Smooth muscle cell of the brain vasculature (primary cell): ENCODE measurements around the gene KIF1A.
"Not testable (repeated sequence)": the region's sequence is repeated elsewhere in the genome, so short reads cannot be mapped to it uniquely, and the experiment has no call there.

Experiments used
- DNase-seq: peaks from one replicate; pipeline ENCODE4 v3.0.0-alpha.2; 2012; ENCODE audit warnings: low read depth, low spot score

Gene KIF1A

GRCh38 chr2:240704651-240705050, 115.4 kb downstream of the KIF1A start:
- DNase-seq = no peak

GRCh38 chr2:240703417-240704341, 116.3 kb downstream of the KIF1A start:
- no peak for DNase-seq

- no peak for DNase-seq
Observed at GRCh38 chr2:240702640-240703011, 117.4 kb downstream of the KIF1A start.

- no peak for DNase-seq
Observed at GRCh38 chr2:240701736-240702639, 118.0 kb downstream of the KIF1A start.

GRCh38 chr2:240701091-240701735, 118.8 kb downstream of the KIF1A start:
- no peak for DNase-seq

- DNase-seq = not testable (repeated sequence)
Observed at GRCh38 chr2:240700616-240701015, 119.4 kb downstream of the KIF1A start.

- DNase-seq = not testable (repeated sequence)
Observed at GRCh38 chr2:240699835-240700234, 120.2 kb downstream of the KIF1A start.

- DNase-seq = not testable (repeated sequence)
Observed at GRCh38 chr2:240698852-240699561, 121.0 kb downstream of the KIF1A start.

GRCh38 chr2:240696469-240696868, 123.5 kb downstream of the KIF1A start:
- not testable (repeated sequence) for DNase-seq

GRCh38 chr2:240695593-240695992, 124.4 kb downstream of the KIF1A start:
- DNase-seq = not testable (repeated sequence)

- DNase-seq = not testable (repeated sequence)
Observed at GRCh38 chr2:240694304-240694703, 125.7 kb downstream of the KIF1A start.

GRCh38 chr2:240692583-240693561, 127.1 kb downstream of the KIF1A start:
- DNase-seq = not testable (repeated sequence)

GRCh38 chr2:240691631-240692420, 128.2 kb downstream of the KIF1A start, which contains the start of gene AQP12A:
TSS of gene AQP12A (plus strand) at chr2:240691866. CDS start at chr2:240691914, 48 bp downstream.
- DNase-seq = not testable (repeated sequence)

- not testable (repeated sequence) for DNase-seq
Observed at GRCh38 chr2:240691075-240691427, 129.0 kb downstream of the KIF1A start.

GRCh38 chr2:240690421-240691074, 129.5 kb downstream of the KIF1A start:
- DNase-seq = not testable (repeated sequence)

GRCh38 chr2:240689975-240690374, 130.0 kb downstream of the KIF1A start:
- no peak for DNase-seq

- no peak for DNase-seq
Observed at GRCh38 chr2:240688553-240688919, 131.5 kb downstream of the KIF1A start.

GRCh38 chr2:240687741-240688552, 132.1 kb downstream of the KIF1A start:
- DNase-seq = no peak
